HG03108 (cell line): ENCODE data around the gene KDM8.
"Not testable (repeated sequence)": the region's sequence is repeated elsewhere in the genome, so short reads cannot be mapped to it uniquely, and the experiment has no call there.

Experiments used
- ATAC-seq: cut with Tn5 transposase; IDR thresholded peaks from one replicate; pipeline ENCODE4 v1.9.1; 2021; ENCODE audit warnings: moderate library complexity; ENCODE audit not compliant: unreplicated experiment

The KDM8 gene

DNA sequence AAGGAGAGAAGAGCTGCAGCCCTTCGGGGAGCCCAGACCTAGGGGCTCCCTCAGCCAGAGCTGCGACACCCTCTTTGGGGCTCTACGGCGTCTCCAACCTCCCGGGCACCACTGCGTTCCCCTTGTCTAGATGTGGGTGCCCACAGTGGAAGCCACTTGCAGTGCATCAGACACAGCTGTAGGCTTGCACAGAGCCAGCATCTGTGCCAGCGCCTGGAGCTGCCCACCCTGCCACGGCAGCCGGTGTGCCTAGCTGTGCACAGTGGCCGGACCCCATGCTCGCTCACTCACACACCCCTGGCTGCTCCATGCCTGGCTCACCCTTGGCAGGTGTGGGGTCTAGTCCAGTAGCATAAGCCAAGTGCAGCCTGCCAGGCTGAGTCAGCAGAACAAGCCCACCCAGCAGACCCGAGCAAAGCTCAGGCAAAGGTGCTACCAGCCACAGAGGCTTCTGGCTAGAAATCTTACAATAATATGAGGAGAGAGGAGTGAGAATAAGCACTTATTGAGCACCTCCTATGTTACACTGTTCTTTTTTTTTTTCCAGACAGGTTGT, 12.9 kb upstream of the KDM8 start:
- ATAC-seq, result no peak

GRCh38 chr16:27191352-27191924, 11.9 kb upstream of the KDM8 start:
- ATAC-seq, result no peak

DNA sequence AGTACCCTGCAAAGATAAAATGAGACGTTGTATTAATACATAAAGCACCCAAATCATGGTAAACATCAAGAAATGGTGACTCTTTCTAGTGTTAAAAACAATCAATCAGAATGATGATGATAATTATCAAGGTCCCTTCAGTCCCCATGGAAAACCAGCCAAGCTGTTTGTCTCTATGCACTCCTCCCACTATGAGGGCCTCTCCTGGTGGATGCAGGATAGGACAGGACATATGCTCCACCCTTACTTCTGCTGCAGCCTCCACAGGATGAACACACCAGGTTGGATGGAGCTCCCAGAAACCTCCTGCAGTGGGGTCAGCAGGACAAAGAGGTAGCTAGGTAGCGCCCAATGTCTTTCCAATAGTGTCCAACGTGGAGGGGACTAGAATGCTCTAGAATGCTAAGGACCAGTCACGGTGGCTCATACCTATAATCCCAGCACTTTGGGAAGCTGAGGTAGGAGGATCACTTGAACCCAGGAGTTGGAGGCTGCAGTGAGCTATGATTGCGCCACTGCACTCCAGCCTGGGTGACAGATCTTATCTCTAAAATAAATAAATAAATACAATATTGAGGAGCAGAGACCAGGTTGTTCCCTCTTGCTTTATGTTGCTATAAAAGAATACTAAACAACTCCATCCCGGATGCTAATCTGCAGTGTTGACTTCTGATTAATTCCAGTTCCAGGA, 9.9 kb upstream of the KDM8 start:
- ATAC-seq, result no peak

GRCh38 chr16:27195076-27195741, 8.1 kb upstream of the KDM8 start:
- ATAC-seq, result no peak

- ATAC-seq, result no peak
These were observed 7.3 kb upstream of the KDM8 start for GRCh38 chr16:27195941-27196595.

DNA sequence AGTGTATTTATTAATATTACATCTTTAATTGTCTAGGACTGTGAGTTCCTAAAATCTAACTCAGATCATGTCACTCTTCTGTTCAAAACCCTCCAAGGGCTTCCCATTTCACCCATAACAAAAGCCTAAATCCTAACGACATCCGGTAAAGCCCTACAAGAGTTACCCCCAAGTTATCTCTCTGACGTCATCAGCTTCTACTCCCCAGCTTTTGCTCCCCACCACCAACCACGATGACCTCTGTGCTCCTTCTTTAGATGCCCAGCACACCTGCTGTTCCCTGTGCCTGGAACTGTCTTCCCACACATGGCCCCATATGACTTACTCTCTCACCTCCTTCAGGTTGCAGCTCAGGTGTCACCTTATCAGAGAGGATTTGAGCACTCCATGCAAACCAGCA, 6.3 kb upstream of the KDM8 start:
- ATAC-seq, result no peak

DNA sequence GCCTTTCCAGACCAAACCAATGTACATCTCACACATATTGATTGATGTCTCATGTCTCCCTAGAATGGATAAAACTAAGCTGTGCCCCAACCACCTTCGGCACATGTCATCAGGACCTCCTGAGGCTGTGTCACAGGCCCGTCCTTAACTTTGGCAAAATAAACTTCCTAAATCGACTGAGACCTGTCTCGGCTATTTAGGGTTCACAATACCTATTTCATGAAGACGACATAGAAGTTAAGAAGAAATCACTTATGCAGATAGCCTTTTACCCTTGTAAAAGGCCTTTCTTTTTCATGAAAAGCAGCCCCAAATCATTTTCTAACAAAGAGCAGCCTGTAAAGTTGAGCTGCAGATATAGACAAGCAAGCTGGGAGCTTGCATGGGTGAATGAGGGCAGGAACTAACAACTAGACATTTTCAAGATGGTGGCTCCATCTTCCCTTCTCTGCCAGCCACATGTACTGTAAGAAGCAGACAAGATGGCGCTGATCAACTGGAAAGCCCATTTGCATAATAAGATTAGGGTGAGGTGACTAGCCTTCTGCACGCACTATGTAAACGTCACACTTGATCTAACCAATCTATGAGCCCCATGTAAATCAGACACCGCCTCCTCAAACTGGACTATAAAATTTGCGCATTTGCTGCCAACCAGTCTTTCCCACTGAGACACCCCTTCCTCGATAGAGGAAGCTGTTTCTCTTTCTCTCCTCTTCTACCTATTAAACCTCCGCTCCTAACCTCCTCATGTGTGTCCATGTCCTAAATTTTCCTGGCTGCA, 4.7 kb upstream of the KDM8 start:
- no peak for ATAC-seq

DNA sequence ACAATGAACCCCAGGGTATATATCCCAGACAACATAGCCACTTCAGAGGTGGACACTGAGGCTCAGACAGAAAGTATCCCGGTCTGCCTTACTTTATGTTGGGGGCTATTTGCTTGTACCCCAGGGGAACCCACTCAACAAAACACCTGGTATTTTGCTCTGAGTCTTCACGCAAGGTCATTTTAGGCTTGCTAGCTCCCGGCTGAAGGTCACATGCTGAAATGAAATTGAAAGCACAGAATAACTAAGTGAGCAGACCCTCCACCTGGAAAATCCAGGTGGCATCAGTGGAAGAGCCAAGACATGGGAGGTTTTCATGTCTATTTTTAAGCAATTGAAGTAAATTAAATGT, 4.1 kb upstream of the KDM8 start:
- no peak for ATAC-seq

GRCh38 chr16:27199736-27200135, 3.6 kb upstream of the KDM8 start:
- no peak for ATAC-seq

DNA sequence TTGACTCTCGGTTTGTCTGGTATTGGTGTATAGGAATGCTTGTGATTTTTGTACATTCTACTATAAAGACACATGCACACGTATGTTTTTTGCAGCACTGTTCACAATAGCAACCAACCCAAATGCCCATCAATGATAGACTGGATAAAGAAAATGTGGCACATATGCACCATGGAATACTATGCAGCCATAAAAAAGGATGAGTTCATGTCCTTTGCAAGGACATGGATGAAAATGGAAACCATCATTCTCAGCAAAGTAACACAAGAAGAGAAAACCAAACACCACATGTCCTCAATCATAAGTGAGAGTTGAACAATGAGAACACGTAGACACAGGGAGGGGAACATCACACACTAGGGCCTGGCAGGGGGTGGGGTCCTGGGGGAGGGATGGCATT, 2.4 kb upstream of the KDM8 start:
- ATAC-seq, result not testable (repeated sequence)

DNA sequence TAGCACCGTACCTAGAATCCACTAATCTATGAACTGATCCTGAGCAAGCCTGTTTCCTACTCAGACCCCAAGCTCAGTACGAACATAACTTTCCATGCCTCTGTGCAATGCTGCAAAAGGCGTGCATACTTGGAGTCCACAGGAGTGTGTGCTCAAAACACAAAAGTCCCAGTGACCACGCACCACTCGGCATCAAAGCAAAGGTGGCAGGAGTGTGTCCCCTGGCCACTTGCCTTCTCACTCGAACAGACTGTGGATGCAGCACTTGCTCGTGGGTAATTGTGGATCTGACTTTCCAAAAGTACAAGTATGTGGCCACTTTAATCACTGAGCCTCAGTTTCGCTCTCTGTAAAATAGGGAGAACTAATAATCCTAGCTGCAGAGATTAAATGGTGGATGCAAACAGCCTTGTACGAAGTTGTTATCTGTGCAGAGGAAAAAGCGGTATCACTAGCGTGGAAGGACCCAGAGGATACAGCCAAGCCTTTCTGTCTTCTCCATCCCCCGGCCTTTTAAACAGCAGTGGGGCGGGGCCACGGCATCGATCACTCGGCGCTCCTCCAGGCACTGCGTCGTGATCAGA, 311 bp upstream of the KDM8 start:
- peak; percentile 48 for ATAC-seq

DNA sequence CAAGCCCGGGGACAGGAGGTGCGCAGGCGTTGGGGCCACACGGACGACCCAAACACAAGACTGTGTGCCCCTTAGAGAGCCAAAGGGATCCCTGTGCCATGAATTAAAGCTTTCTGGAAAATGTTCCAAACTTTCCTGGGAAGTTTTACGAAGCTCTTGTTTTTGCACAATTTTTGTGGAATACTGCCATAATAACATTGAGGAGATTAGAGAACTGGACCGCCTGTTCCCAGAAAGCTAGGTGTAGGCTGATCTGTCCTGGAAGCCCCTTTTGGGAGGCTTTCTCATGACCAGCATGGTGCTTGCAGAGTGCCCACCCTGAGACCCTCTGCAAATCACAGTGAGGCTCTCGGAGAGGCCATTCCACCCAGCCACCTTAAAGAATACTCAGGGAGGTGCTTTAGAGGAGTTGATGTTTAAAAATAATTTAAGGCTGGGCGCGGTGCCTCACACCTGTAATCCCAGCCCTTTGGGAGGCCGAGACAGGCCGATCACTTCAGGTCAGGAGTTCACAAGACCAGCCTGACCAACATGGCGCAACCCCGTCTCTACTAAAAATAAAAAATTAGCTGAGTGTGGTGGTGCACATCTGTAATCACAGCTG, 1.1 kb downstream of the KDM8 start:
- no peak for ATAC-seq

DNA sequence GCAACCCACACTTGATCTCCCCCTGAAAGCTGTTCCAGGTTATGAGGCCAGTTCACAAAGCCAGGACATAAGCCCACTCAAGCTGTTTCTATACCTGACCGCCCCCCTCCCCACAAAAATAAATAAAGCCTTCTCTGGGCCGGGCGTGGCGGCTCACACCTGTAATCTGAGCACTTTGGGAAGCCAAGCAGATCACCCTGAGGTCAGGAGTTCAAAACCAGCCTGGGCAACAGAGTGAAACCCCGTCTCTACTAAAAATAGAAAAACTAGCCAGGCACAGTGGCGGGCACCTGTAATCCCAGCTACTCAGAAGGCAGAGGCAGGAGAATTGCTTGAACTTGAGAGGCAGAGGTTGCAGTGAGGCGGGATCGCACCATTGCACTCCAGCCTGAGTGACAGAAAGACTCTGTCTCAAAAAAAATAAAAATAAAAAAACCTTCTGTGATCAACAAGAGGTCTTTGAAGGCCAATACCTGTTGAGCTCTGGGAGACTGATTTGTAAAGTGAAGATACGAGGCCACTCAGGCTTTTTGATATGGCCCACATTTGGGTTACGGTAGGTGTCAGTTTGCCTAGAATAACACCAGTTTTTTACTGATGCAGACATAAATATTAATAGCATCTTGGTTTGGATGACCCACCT, 2.2 kb downstream of the KDM8 start:
- no peak for ATAC-seq

- not testable (repeated sequence) for ATAC-seq
These were observed 3.8 kb downstream of the KDM8 start for GRCh38 chr16:27207121-27207520.

- ATAC-seq, result no peak
These were observed 4.9 kb downstream of the KDM8 start for GRCh38 chr16:27208081-27208680.

DNA sequence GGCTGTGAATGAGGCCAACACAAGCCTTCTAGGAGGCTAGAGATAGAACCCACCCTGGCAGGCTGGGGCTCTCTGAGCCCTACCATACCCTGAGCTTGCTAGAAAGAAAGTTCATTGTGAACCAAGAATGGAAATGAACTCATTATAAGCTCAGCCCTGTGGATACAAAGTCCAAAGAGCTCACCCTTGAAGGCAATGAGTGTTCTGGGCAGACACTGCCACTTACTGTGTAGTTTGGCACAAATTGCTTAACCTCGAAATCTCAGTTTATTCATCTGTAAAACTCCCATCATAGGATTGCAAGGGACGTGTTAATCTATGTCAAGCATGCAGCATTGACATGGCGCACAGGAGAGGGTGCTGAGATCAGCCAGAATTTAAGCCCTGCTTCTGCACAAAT, 5.5 kb downstream of the KDM8 start:
- ATAC-seq, result no peak

GRCh38 chr16:27209591-27209990, 6.3 kb downstream of the KDM8 start:
- ATAC-seq, result no peak

- no peak for ATAC-seq
These were observed 6.8 kb downstream of the KDM8 start for GRCh38 chr16:27210174-27210573.

GRCh38 chr16:27211026-27211425, 7.7 kb downstream of the KDM8 start:
- ATAC-seq, result no peak
